ENCODE measurements around the gene HORMAD2.

The HORMAD2 gene

GRCh38 chr22:30171008-30171407 lies 90.7 kb downstream of the HORMAD2 start:
- no peaks in the 10 kb centered on the region for H3K9me3 ChIP-seq (replicated peaks in 1 of 2; ENCODE audit: control insufficient read depth in 2 of 2, insufficient read depth in 1 of 2, low read depth in 1 of 2, low read length in 2 of 2)
- no peak overlapping the region for H3K27ac ChIP-seq (replicated peaks; ENCODE audit: low read length)
- no peak overlapping the region for H2BK120ac ChIP-seq (ENCODE audit: low read depth, low read length)
- no peak overlapping the region for H3K23ac ChIP-seq (ENCODE audit: low read depth, low read length, poor library complexity)
- no peak overlapping the region for H2BK5ac ChIP-seq (ENCODE audit: low read length)
- no peak overlapping the region for H3K4ac ChIP-seq (ENCODE audit: low read length)
- no peak overlapping the region for H3K14ac ChIP-seq (ENCODE audit: low read length)
- DNase-seq (ENCODE audit: low spot score), result no peak
- H2BK12ac ChIP-seq (ENCODE audit: low read length), result no peak overlapping the region
- no CpG with 5 or more reads among the region's 3 CpGs for WGBS, 2 donors (ENCODE audit: extremely low coverage in 2 of 2, insufficient read length in 2 of 2, insufficient replicate concordance in 1 of 2)
- no peak overlapping the region for H3K9ac ChIP-seq (ENCODE audit: low read depth, low read length, poor library complexity)
- H3K27me3 ChIP-seq (ENCODE audit: control insufficient read depth in 3 of 3, insufficient read depth in 3 of 3, low read depth in 1 of 3, low read length in 3 of 3), result peaks cover 0 to 43% (median 0%) of the 10 kb centered on the region in 3 experiments
- no peak overlapping the region for H3K18ac ChIP-seq (ENCODE audit: low read length)
- no peak overlapping the region for H3K4me3 ChIP-seq (ENCODE audit: low read length in 2 of 2)
- H3K4me1 ChIP-seq (ENCODE audit: control insufficient read depth in 2 of 2, insufficient read depth in 1 of 2, low read depth in 1 of 2, low read length in 2 of 2), result no peaks in the 10 kb centered on the region
- no peak overlapping the region for H4K8ac ChIP-seq (ENCODE audit: low read depth, low read length)
- no peak overlapping the region for H4K91ac ChIP-seq (ENCODE audit: low read depth, low read length, poor library complexity)
- H3K36me3 ChIP-seq (replicated peaks in 1 of 2; ENCODE audit: control insufficient read depth in 2 of 2, insufficient read depth in 2 of 2, low read length in 2 of 2), result no peaks in the 10 kb centered on the region
- no peak overlapping the region for H2BK15ac ChIP-seq (ENCODE audit: low read length)
- H2AK5ac ChIP-seq (ENCODE audit: low read depth, low read length), result no peak overlapping the region
- no peaks in the 10 kb centered on the region for H3K79me1 ChIP-seq (ENCODE audit: low read depth, low read length)
- no peak overlapping the region for H3K4me2 ChIP-seq (ENCODE audit: insufficient read depth, low read length, poor library complexity, severe bottlenecking)
- no peak overlapping the region for H2AFZ ChIP-seq (ENCODE audit: low read length)

GRCh38 chr22:30175690-30176288 lies 95.5 kb downstream of the HORMAD2 start:
- H2AK5ac ChIP-seq (ENCODE audit: low read depth, low read length), result no peak overlapping the region

GRCh38 chr22:30176431-30176830 lies 96.2 kb downstream of the HORMAD2 start:
- H3K27ac ChIP-seq (replicated peaks; ENCODE audit: low read length), result no peak overlapping the region
- H3K18ac ChIP-seq (ENCODE audit: low read length), result no peak overlapping the region
- no peak overlapping the region for H3K14ac ChIP-seq (ENCODE audit: low read length)
- no peak overlapping the region for H3K4ac ChIP-seq (ENCODE audit: low read length)
- no peaks in the 10 kb centered on the region for H3K36me3 ChIP-seq (replicated peaks in 1 of 2; ENCODE audit: control insufficient read depth in 2 of 2, insufficient read depth in 2 of 2, low read length in 2 of 2)
- no peak overlapping the region for H2BK5ac ChIP-seq (ENCODE audit: low read length)
- H3K27me3 ChIP-seq (ENCODE audit: control insufficient read depth in 3 of 3, insufficient read depth in 3 of 3, low read depth in 1 of 3, low read length in 3 of 3), result peaks cover 0 to 6% (median 0%) of the 10 kb centered on the region in 3 experiments
- H3K23ac ChIP-seq (ENCODE audit: low read depth, low read length, poor library complexity), result no peak overlapping the region
- H4K8ac ChIP-seq (ENCODE audit: low read depth, low read length), result no peak overlapping the region
- no peaks in the 10 kb centered on the region for H3K79me1 ChIP-seq (ENCODE audit: low read depth, low read length)
- H3K4me2 ChIP-seq (ENCODE audit: insufficient read depth, low read length, poor library complexity, severe bottlenecking), result no peak overlapping the region
- H2AFZ ChIP-seq (ENCODE audit: low read length), result no peak overlapping the region
- no peak overlapping the region for H3K9ac ChIP-seq (ENCODE audit: low read depth, low read length, poor library complexity)
- WGBS, 2 donors (ENCODE audit: extremely low coverage in 2 of 2, insufficient read length in 2 of 2, insufficient replicate concordance in 1 of 2), result no CpG with 5 or more reads among the region's 3 CpGs
- H4K91ac ChIP-seq (ENCODE audit: low read depth, low read length, poor library complexity), result no peak overlapping the region
- DNase-seq (ENCODE audit: low spot score), result no peak
- H3K4me1 ChIP-seq (ENCODE audit: control insufficient read depth in 2 of 2, insufficient read depth in 1 of 2, low read depth in 1 of 2, low read length in 2 of 2), result peaks cover 2 to 6% of the 10 kb centered on the region in 2 donors
- no peak overlapping the region for H2BK12ac ChIP-seq (ENCODE audit: low read length)
- no peak overlapping the region for H2BK15ac ChIP-seq (ENCODE audit: low read length)
- no peak overlapping the region for H2BK120ac ChIP-seq (ENCODE audit: low read depth, low read length)
- H3K9me3 ChIP-seq (replicated peaks in 1 of 2; ENCODE audit: control insufficient read depth in 2 of 2, insufficient read depth in 1 of 2, low read depth in 1 of 2, low read length in 2 of 2), result no peaks in the 10 kb centered on the region
- no peak overlapping the region for H2AK5ac ChIP-seq (ENCODE audit: low read depth, low read length)
- no peak overlapping the region for H3K4me3 ChIP-seq (ENCODE audit: low read length in 2 of 2)

More at GRCh38 chr22:30175690-30176288, 95.5 kb downstream of the HORMAD2 start:
- Histone ChIP-seq H4K91ac (ENCODE audit: low read depth, low read length, poor library complexity) (no peak overlapping the region), H3K9ac (ENCODE audit: low read depth, low read length, poor library complexity) (no peak overlapping the region), H4K8ac (ENCODE audit: low read depth, low read length) (no peak overlapping the region), H3K4me2 (ENCODE audit: insufficient read depth, low read length, poor library complexity, severe bottlenecking) (no peak overlapping the region), H3K27me3 (ENCODE audit: control insufficient read depth in 3 of 3, insufficient read depth in 3 of 3, low read depth in 1 of 3, low read length in 3 of 3) (peaks cover 0 to 6% (median 0%) of the 10 kb centered on the region in 3 experiments), H3K36me3 (replicated peaks in 1 of 2; ENCODE audit: control insufficient read depth in 2 of 2, insufficient read depth in 2 of 2, low read length in 2 of 2) (no peaks in the 10 kb centered on the region), H2BK12ac (ENCODE audit: low read length) (no peak overlapping the region), H2BK120ac (ENCODE audit: low read depth, low read length) (no peak overlapping the region), H3K18ac (ENCODE audit: low read length) (no peak overlapping the region), H2BK15ac (ENCODE audit: low read length) (no peak overlapping the region), H2AFZ (ENCODE audit: low read length) (peak overlapping the region; percentile 27), H3K4ac (ENCODE audit: low read length) (no peak overlapping the region), H2BK5ac (ENCODE audit: low read length) (no peak overlapping the region), H3K14ac (ENCODE audit: low read length) (no peak overlapping the region), H3K4me3 (ENCODE audit: low read length in 2 of 2) (no peak overlapping the region), H3K27ac (replicated peaks; ENCODE audit: low read length) (no peak overlapping the region), H3K4me1 (ENCODE audit: control insufficient read depth in 2 of 2, insufficient read depth in 1 of 2, low read depth in 1 of 2, low read length in 2 of 2) (peaks cover 2 to 6% of the 10 kb centered on the region in 2 donors), H3K9me3 (replicated peaks in 1 of 2; ENCODE audit: control insufficient read depth in 2 of 2, insufficient read depth in 1 of 2, low read depth in 1 of 2, low read length in 2 of 2) (no peaks in the 10 kb centered on the region), H3K79me1 (ENCODE audit: low read depth, low read length) (no peaks in the 10 kb centered on the region), H3K23ac (ENCODE audit: low read depth, low read length, poor library complexity) (no peak overlapping the region)
- DNase-seq (ENCODE audit: low spot score), result no peak
- WGBS, 2 donors (ENCODE audit: extremely low coverage in 2 of 2, insufficient read length in 2 of 2, insufficient replicate concordance in 1 of 2), result no CpG with 5 or more reads among the region's 1 CpG

- no peaks in the 10 kb centered on the region for H3K79me1 ChIP-seq (ENCODE audit: low read depth, low read length)
- no peak overlapping the region for H3K27ac ChIP-seq (replicated peaks; ENCODE audit: low read length)
- H3K27me3 ChIP-seq (ENCODE audit: control insufficient read depth in 3 of 3, insufficient read depth in 3 of 3, low read depth in 1 of 3, low read length in 3 of 3), result peaks cover 0 to 2% (median 0%) of the 10 kb centered on the region in 3 experiments
- H3K4me3 ChIP-seq (ENCODE audit: low read length in 2 of 2), result no peak overlapping the region
- H3K18ac ChIP-seq (ENCODE audit: low read length), result no peak overlapping the region
- H2AK5ac ChIP-seq (ENCODE audit: low read depth, low read length), result no peak overlapping the region
- H2BK12ac ChIP-seq (ENCODE audit: low read length), result no peak overlapping the region
- no peak overlapping the region for H3K4ac ChIP-seq (ENCODE audit: low read length)
- no peaks in the 10 kb centered on the region for H3K9me3 ChIP-seq (replicated peaks in 1 of 2; ENCODE audit: control insufficient read depth in 2 of 2, insufficient read depth in 1 of 2, low read depth in 1 of 2, low read length in 2 of 2)
- WGBS, 2 donors (ENCODE audit: extremely low coverage in 2 of 2, insufficient read length in 2 of 2, insufficient replicate concordance in 1 of 2), result no CpG with 5 or more reads among the region's 3 CpGs
- H3K23ac ChIP-seq (ENCODE audit: low read depth, low read length, poor library complexity), result no peak overlapping the region
- no peak overlapping the region for H3K4me2 ChIP-seq (ENCODE audit: insufficient read depth, low read length, poor library complexity, severe bottlenecking)
- DNase-seq (ENCODE audit: low spot score), result no peak
- H2BK5ac ChIP-seq (ENCODE audit: low read length), result no peak overlapping the region
- H3K36me3 ChIP-seq (replicated peaks in 1 of 2; ENCODE audit: control insufficient read depth in 2 of 2, insufficient read depth in 2 of 2, low read length in 2 of 2), result no peaks in the 10 kb centered on the region
- no peak overlapping the region for H2AFZ ChIP-seq (ENCODE audit: low read length)
- H3K14ac ChIP-seq (ENCODE audit: low read length), result no peak overlapping the region
- no peak overlapping the region for H4K8ac ChIP-seq (ENCODE audit: low read depth, low read length)
- no peak overlapping the region for H2BK120ac ChIP-seq (ENCODE audit: low read depth, low read length)
- H4K91ac ChIP-seq (ENCODE audit: low read depth, low read length, poor library complexity), result no peak overlapping the region
- peaks cover 2 to 6% of the 10 kb centered on the region in 2 donors for H3K4me1 ChIP-seq (ENCODE audit: control insufficient read depth in 2 of 2, insufficient read depth in 1 of 2, low read depth in 1 of 2, low read length in 2 of 2)
- H2BK15ac ChIP-seq (ENCODE audit: low read length), result no peak overlapping the region
- no peak overlapping the region for H3K9ac ChIP-seq (ENCODE audit: low read depth, low read length, poor library complexity)
Measured at GRCh38 chr22:30178181-30179126, 98.2 kb downstream of the HORMAD2 start.
